Astrocyte of the spinal cord (primary cell): Measurements from ENCODE around the gene TOLLIP.
"Not testable (repeated sequence)": the region's sequence is repeated elsewhere in the genome, so short reads cannot be mapped to it uniquely, and the experiment has no call there.

Experiments used
- DNase-seq: peaks from one replicate; pipeline ENCODE4 v3.0.0; 2011; ENCODE audit warnings: low read depth, low spot score
- H3K4me3 ChIP-seq: 2 replicates; pipeline ENCODE4 v1.5.1; 2011; ENCODE audit warnings: low read depth, mild to moderate bottlenecking, low read length, moderate library complexity
- CTCF ChIP-seq: IDR thresholded peaks from 2 replicates; pipeline ENCODE4 v1.5.1; 2012; ENCODE audit warnings: low read depth, mild to moderate bottlenecking, low read length, inconsistent platforms
- in situ Hi-C: cut with HindIII; loops from 2 replicates; pipeline ENCODE4 v1.10.0; 2017; ENCODE audit warnings: low sequenced_read_pairs

Gene TOLLIP

GRCh38 chr11:1342946-1343345, 33.5 kb upstream of the TOLLIP start:
- in situ Hi-C loops, result no loop called here
- DNase-seq, result no peak
- no peak overlapping the region for H3K4me3 ChIP-seq
- TF ChIP-seq CTCF, result no peak

DNA sequence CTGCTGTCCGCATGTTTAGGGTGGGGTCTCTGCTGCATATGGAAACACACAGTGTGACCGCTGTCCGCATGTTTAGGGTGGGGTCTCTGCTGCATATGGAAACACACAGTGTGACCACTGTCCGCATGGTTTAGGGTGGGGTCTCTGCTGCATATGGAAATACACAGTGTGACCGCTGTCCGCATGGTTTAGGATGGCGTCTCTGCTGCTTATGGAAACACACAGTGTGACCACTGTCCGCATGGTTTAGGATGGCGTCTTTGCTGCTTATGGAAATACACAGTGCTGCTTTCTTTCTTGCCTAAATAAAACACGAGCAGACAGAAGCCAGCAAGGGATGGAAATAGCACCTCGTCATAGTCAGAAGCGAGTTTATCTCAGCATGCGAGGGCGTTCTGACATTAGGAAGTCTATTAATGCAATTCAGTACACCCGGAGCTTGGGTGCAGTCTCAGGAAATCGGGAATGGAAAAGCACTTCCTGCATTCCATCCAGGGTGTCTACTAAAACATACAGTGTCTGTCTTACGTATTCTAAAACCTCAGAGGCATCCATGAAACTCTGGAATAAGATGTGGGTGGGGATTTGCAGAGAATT, 32.6 kb upstream of the TOLLIP start:
- H3K4me3 ChIP-seq, result no peak overlapping the region
- no peak for DNase-seq
- in situ Hi-C loops, result no loop called here
- no peak for TF ChIP-seq CTCF

DNA sequence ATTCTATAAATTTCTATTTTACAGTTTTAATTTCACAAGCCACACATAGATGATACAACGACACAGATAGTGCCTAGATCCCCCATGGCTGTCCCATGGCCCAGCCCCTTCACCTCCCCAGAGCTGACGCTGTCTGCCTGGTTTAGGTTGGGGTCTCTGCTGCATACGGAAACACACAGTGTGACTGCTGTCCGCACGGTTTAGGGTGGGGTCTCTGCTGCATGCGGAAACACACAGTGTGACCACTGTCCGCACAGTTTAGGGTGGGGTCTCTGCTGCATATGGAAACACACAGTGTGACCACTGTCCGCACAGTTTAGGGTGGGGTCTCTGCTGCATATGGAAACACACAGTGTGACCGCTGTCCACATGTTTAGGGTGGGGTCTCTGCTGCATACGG, 31.8 kb upstream of the TOLLIP start:
- in situ Hi-C loops, H3K4me3 ChIP-seq, DNase-seq: not testable (repeated sequence)

- H3K4me3 ChIP-seq, result no peak overlapping the region
- in situ Hi-C loops, result no loop called here
- no peak for DNase-seq
- TF ChIP-seq CTCF, result no peak
Observed at GRCh38 chr11:1340111-1340510, 30.7 kb upstream of the TOLLIP start.

DNA sequence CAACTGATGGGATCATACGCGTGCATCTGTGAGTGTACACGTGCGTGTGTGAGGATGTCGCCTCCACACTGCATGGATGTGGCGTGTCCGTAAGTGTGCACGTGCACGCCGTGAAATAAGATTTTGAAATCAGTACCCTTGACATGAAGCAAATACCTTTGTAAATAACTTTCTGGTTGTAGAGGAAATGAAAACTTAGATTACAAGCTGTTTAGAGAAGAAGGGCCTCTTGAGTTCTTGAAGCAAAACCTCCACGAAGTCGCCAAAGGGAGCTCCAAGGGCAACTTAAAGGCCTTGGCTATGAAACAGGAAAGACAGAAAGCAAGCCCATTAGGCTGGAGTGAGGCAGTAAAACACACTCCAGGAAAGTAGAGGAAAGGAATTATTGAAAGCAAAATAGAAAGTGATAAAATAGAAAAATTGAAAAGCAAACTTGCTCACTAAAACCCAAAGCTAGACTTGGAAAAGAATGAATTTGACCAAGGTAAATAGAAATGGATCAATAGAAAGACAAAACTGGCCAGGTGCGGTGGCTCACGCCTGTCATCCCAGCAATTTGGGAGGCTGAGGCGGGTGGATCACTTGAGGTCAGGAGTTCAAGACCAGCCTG, 29.7 kb upstream of the TOLLIP start:
- no peak overlapping the region for H3K4me3 ChIP-seq
- in situ Hi-C loops, result no loop called here
- TF ChIP-seq CTCF, result no peak
- DNase-seq, result no peak

DNA sequence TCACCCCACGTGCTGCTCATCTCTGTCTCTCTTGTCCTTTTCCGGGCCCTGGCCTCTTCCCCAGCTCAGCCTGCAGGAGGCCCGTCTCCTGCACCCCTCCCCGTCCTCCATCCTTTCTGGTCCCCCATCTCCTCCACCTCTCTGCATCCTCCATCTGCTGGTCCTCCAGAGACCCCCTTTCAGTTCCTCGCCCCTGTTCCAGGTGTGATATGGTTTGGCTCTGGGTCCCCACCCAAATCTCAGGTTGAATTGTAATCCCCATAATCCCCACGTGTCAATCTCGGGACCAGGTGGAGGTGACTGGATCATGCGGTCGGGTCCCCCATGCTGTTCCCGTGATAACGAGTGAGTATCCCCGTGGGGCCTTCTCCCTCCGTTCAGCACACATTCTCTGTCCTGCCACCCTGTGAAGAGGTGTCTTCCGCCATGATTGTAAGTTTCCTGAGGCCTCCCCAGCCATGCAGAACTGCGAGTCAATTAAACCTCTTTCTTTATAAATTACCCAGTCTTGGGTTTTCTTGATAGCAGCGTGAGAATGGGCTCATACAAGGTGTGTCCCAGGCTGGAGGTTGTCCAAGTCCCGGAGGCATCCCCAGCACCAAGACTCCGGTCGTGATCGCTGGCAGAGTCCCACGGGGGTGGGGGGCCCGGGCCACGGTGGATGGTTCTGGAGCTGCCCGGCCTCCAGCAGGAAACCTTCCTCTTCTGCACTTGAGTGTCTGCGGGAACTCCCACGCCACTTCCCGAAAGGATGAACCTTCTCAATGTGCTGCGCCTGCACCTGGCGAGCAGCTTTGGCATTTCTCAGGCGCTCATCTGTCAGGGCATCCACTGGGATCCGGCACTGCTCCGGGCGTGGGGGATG, 29.0 kb upstream of the TOLLIP start:
- TF ChIP-seq CTCF, result no peak
- in situ Hi-C loops, result no loop called here
- no peak overlapping the region for H3K4me3 ChIP-seq
- DNase-seq, result no peak

- no peak for TF ChIP-seq CTCF
- H3K4me3 ChIP-seq, result no peak overlapping the region
- in situ Hi-C loops, result no loop called here
- DNase-seq, result no peak
Observed at GRCh38 chr11:1337647-1338007, 28.2 kb upstream of the TOLLIP start.
